ENCODE data around the gene KSR2. TPM values are rescaled to one million over a fixed set of nuclear protein-coding genes. Genes with fewer than 3 reads are reported as not detected.

The KSR2 gene
- total RNA-seq, 1 donor from 2014 or later: not detected

- no peaks in the 10 kb centered on the region for H3K4me1 ChIP-seq
- no peak overlapping the region for H3K4me3 ChIP-seq
- intact Hi-C loops (cut with micrococcal nuclease): no loop called here
- DNase-seq: no peak
- H3K36me3 ChIP-seq: no peaks in the 10 kb centered on the region
- H3K27ac ChIP-seq (replicated peaks): no peak overlapping the region
- H3K9me3 ChIP-seq (replicated peaks): peaks cover 11% of the 10 kb centered on the region
- peaks cover 19% of the 10 kb centered on the region for H3K27me3 ChIP-seq (ENCODE audit: low read depth)
- no peak for TF ChIP-seq CTCF (IDR thresholded peaks at IDR 0.05; ENCODE audit: borderline replicate concordance)
These were observed 35.2 kb downstream of the KSR2 start for GRCh38 chr12:117933545-117933944.

DNA sequence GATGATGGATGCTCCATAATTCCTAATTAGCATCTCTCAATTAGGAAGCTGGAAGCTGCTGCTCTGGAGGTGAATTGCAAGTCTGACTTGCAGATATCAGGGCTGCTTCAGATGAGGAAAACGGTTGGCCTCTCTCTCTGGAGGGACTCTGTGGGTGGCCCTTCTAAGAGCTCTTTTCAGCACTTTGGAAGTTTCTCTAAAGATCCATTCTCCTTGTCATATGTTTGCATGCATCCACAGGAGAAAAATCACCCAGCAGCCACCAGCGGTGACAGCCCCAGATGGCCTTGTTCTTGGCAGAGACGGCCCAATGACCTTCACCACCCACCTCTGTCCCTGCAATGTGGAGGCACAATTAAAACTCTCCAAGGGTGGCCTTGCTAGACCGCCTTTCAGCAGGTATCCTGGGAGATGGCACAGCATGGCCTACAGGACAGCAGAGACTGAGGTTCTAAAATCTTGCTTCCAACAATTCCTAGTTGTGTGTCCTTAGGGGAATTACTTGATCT is 42.3 kb downstream of the KSR2 start:
- no peaks in the 10 kb centered on the region for H3K36me3 ChIP-seq
- no peak for TF ChIP-seq CTCF (IDR thresholded peaks at IDR 0.05; ENCODE audit: borderline replicate concordance)
- no peak overlapping the region for H3K27ac ChIP-seq (replicated peaks)
- H3K27me3 ChIP-seq (ENCODE audit: low read depth): peaks cover 9% of the 10 kb centered on the region
- H3K4me1 ChIP-seq: no peaks in the 10 kb centered on the region
- no peak overlapping the region for H3K4me3 ChIP-seq
- DNase-seq: no peak
- intact Hi-C loops (cut with micrococcal nuclease): no loop called here
- H3K9me3 ChIP-seq (replicated peaks): peaks cover 4% of the 10 kb centered on the region

GRCh38 chr12:117921929-117922777 is 46.6 kb downstream of the KSR2 start:
- Histone ChIP-seq H3K27ac (replicated peaks) (no peak overlapping the region), H3K36me3 (no peaks in the 10 kb centered on the region), H3K9me3 (replicated peaks) (no peaks in the 10 kb centered on the region), H3K4me1 (no peaks in the 10 kb centered on the region), H3K27me3 (ENCODE audit: low read depth) (peaks cover 28% of the 10 kb centered on the region), H3K4me3 (no peak overlapping the region)
- no peak for DNase-seq
- intact Hi-C loops (cut with micrococcal nuclease): no loop called here
- no peak for TF ChIP-seq CTCF (IDR thresholded peaks at IDR 0.05; ENCODE audit: borderline replicate concordance)

- H3K27ac ChIP-seq (replicated peaks): no peak overlapping the region
- intact Hi-C loops (cut with micrococcal nuclease): no loop called here
- TF ChIP-seq CTCF (IDR thresholded peaks at IDR 0.05; ENCODE audit: borderline replicate concordance): no peak
- H3K4me3 ChIP-seq: no peak overlapping the region
- H3K36me3 ChIP-seq: no peaks in the 10 kb centered on the region
- peaks cover 28% of the 10 kb centered on the region for H3K27me3 ChIP-seq (ENCODE audit: low read depth)
- H3K9me3 ChIP-seq (replicated peaks): no peaks in the 10 kb centered on the region
- H3K4me1 ChIP-seq: no peaks in the 10 kb centered on the region
- DNase-seq: no peak
These were observed 49.3 kb downstream of the KSR2 start for GRCh38 chr12:117919479-117919878.

DNA sequence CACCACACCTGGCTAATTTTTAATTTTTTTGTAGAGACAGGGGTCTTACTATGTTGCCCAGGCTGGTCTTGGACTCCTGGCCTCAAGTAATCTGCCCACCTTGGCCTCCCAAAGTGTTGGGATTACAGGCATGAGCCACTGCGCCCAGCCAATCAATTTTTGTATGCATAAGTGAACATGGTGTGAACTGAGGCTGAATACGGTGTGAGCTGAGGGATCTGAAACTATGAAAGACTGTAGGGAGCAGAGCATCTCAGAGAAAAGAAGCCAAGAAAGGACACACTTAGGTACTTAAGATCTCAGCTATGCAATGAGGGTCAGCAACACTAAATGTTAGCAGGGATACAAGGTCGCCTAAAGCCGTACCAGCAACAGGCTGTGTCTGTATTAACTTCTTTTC is 54.1 kb downstream of the KSR2 start:
- intact Hi-C loops (cut with micrococcal nuclease): no loop called here
- no peak for TF ChIP-seq CTCF (IDR thresholded peaks at IDR 0.05; ENCODE audit: borderline replicate concordance)
- H3K27me3 ChIP-seq (ENCODE audit: low read depth): peaks cover 25% of the 10 kb centered on the region

More for the DNA sequence above, 54.1 kb downstream of the KSR2 start:
- Histone ChIP-seq H3K4me3 (no peak overlapping the region), H3K27ac (replicated peaks) (no peak overlapping the region), H3K4me1 (no peaks in the 10 kb centered on the region), H3K36me3 (no peaks in the 10 kb centered on the region), H3K9me3 (replicated peaks) (peaks cover 14% of the 10 kb centered on the region)
- DNase-seq: no peak
